MM.1S (cell line): Measurements from ENCODE around the gene PAX6.

ENCODE experiments used
- DNase-seq: peaks from one replicate; pipeline ENCODE4 v3.0.0-alpha.2; 2015
- H2AFZ ChIP-seq: fragments of 300-600 bp; sonication (generic); 2 replicates; pipeline ENCODE4 v1.6.0; 2016; ENCODE audit warnings: antibody characterized with exemption, low read length
- H3F3A ChIP-seq: fragments of 300-600 bp; sonication (generic); 2 replicates; pipeline ENCODE4 v1.6.1; 2016; ENCODE audit warnings: mild to moderate bottlenecking, antibody characterized with exemption, low read length, moderate library complexity, mixed read lengths; ENCODE audit not compliant: insufficient read depth
- H3K27ac ChIP-seq: fragments of 300-600 bp; sonication (generic); 2 replicates; pipeline ENCODE4 v1.5.1; 2016; ENCODE audit warnings: mild to moderate bottlenecking, low read length
- H3K27me3 ChIP-seq: fragments of 300-600 bp; sonication (generic); replicated peaks from 2 replicates; pipeline ENCODE4 v1.6.0; 2016; ENCODE audit warnings: low read length; ENCODE audit not compliant: insufficient read depth
- H3K36me3 ChIP-seq: fragments of 300-600 bp; sonication (generic); replicated peaks from 2 replicates; pipeline ENCODE4 v1.6.1; 2016; ENCODE audit warnings: mild to moderate bottlenecking, low read length, mixed read lengths; ENCODE audit not compliant: insufficient read depth
- H3K4me1 ChIP-seq: fragments of 300-600 bp; sonication (generic); 2 replicates; pipeline ENCODE4 v1.6.1; 2016; ENCODE audit warnings: low read length, mixed read lengths
- H3K4me2 ChIP-seq: fragments of 300-600 bp; sonication (generic); 2 replicates; pipeline ENCODE4 v1.6.0; 2016; ENCODE audit warnings: low read depth, low read length
- H3K4me3 ChIP-seq: fragments of 300-600 bp; sonication (generic); 2 replicates; pipeline ENCODE4 v1.5.1; 2016; ENCODE audit warnings: low read length, mixed read lengths
- H3K79me2 ChIP-seq: fragments of 300-600 bp; sonication (generic); 2 replicates; pipeline ENCODE4 v1.6.1; 2016; ENCODE audit warnings: mixed run types, low read length, mixed read lengths
- H3K9ac ChIP-seq: fragments of 300-600 bp; sonication (generic); 2 replicates; pipeline ENCODE4 v1.6.1; 2016; ENCODE audit warnings: low read length, mixed read lengths
- H3K9me2 ChIP-seq: fragments of 300-600 bp; sonication (generic); replicated peaks from 2 replicates; pipeline ENCODE4 v1.6.1; 2016; ENCODE audit warnings: mild to moderate bottlenecking, low read length, mixed read lengths; ENCODE audit not compliant: insufficient read depth
- H3K9me3 ChIP-seq: fragments of 300-600 bp; sonication (generic); replicated peaks from 2 replicates; pipeline ENCODE4 v1.6.1; 2016; ENCODE audit warnings: mild to moderate bottlenecking, low read length, mixed read lengths; ENCODE audit not compliant: insufficient read depth
- H4K20me1 ChIP-seq: fragments of 300-600 bp; sonication (generic); 2 replicates; pipeline ENCODE4 v1.6.1; 2016; ENCODE audit warnings: mild to moderate bottlenecking, low read length, moderate library complexity, mixed read lengths; ENCODE audit not compliant: insufficient read depth
- EZH2 ChIP-seq: fragments of 300-600 bp; sonication (generic); optimal IDR thresholded peaks from 2 replicates; pipeline ENCODE3; 2017; ENCODE audit warnings: low read depth, mild to moderate bottlenecking, antibody characterized with exemption, low read length, mixed read lengths
- EZH2phosphoT487 ChIP-seq: fragments of 300-600 bp; sonication (generic); IDR thresholded peaks from 2 replicates; pipeline ENCODE4 v1.6.1; 2018; ENCODE audit warnings: antibody characterized with exemption, low read length
- TF ChIP-seq, protein P1 (sequence below): fragments of 300-600 bp; sonication (generic); IDR thresholded peaks from 2 replicates; pipeline ENCODE4 v1.5.1; 2016; ENCODE audit warnings: antibody characterized with exemption, low read length, mixed read lengths

Gene PAX6

DNA sequence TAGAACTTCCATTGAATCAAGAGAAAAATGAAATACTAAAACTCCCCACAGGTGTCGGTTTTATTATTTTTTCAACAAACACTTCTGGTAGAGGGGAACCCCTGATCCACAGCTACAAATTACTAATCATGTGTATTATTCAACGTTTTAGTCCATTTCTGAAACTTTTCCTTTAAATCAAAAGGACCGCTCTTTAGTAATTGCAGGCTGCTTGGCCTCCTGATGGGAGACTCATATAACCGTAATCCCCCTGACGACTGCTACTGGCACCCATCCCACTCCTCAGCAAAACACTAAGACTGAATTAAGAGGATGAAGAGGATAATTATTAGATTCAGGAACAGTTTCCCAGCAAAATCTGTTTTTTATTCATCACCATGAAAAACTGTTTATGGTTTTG is 46.4 kb downstream of the PAX6 start:
- Histone ChIP-seq H3F3A (no peaks in the 10 kb centered on the region), H3K36me3 (no peaks in the 10 kb centered on the region), H2AFZ (no peak overlapping the region), H3K4me3 (no peak overlapping the region), H3K27me3 (no peaks in the 10 kb centered on the region), H3K9ac (no peak overlapping the region), H4K20me1 (no peaks in the 10 kb centered on the region), H3K9me3 (no peaks in the 10 kb centered on the region), H3K4me1 (no peaks in the 10 kb centered on the region), H3K9me2 (no peaks in the 10 kb centered on the region), H3K4me2 (no peak overlapping the region), H3K79me2 (no peaks in the 10 kb centered on the region), H3K27ac (no peak overlapping the region)
- DNase-seq, result no peak
- TF ChIP-seq EZH2 (no peak), EZH2phosphoT487 (no peak)
- TF ChIP-seq, protein P1, sequence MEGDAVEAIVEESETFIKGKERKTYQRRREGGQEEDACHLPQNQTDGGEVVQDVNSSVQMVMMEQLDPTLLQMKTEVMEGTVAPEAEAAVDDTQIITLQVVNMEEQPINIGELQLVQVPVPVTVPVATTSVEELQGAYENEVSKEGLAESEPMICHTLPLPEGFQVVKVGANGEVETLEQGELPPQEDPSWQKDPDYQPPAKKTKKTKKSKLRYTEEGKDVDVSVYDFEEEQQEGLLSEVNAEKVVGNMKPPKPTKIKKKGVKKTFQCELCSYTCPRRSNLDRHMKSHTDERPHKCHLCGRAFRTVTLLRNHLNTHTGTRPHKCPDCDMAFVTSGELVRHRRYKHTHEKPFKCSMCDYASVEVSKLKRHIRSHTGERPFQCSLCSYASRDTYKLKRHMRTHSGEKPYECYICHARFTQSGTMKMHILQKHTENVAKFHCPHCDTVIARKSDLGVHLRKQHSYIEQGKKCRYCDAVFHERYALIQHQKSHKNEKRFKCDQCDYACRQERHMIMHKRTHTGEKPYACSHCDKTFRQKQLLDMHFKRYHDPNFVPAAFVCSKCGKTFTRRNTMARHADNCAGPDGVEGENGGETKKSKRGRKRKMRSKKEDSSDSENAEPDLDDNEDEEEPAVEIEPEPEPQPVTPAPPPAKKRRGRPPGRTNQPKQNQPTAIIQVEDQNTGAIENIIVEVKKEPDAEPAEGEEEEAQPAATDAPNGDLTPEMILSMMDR, result no peak

DNA sequence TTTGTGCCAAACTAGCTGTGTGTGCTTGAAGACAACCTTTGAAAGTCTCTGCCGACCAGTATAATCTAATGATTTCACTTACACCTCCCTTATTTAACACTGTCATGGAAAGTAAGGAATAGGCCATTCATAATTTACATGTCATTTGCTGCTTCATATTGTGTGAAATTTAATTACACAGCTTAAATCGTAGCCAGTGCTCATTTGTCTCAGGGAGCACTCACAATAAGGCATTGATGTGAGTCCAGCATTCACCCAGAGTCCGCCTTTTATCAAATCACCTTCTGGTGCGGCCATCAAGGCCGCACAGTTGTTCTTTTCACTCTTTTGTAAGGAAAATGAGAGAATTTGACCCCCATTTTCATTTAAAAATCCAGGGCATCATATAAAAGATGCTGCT is 46.9 kb downstream of the PAX6 start:
- H3K27ac ChIP-seq, result no peak overlapping the region
- no peak for DNase-seq
- no peaks in the 10 kb centered on the region for H4K20me1 ChIP-seq
- no peaks in the 10 kb centered on the region for H3K36me3 ChIP-seq
- no peaks in the 10 kb centered on the region for H3K27me3 ChIP-seq
- no peak overlapping the region for H3K9ac ChIP-seq
- H3K4me3 ChIP-seq, result no peak overlapping the region
- H3K79me2 ChIP-seq, result no peaks in the 10 kb centered on the region
- no peaks in the 10 kb centered on the region for H3F3A ChIP-seq
- H3K4me1 ChIP-seq, result no peaks in the 10 kb centered on the region
- H3K9me3 ChIP-seq, result no peaks in the 10 kb centered on the region
- no peaks in the 10 kb centered on the region for H3K9me2 ChIP-seq
- TF ChIP-seq EZH2 (no peak), EZH2phosphoT487 (no peak)
- TF ChIP-seq, protein P1, result no peak
- no peak overlapping the region for H2AFZ ChIP-seq
- no peak overlapping the region for H3K4me2 ChIP-seq

DNA sequence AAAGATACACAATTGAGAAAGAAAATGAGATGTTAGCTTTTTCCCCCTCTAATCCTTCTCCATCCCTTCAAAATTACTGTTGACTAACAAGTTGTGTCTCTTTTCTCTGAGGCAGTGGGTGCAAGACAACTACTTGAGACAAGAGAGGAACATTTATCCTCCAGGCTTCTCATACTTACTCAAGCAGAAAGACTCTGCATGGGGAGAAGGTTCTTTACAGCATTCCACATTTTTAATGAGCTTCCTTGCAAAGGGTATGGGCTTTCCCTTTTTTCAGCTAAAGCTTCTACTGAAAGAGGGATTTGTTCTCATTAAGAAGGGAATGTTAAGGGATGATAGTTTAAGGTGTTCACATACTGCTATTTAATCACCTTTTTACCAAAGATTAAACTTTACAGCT is 47.8 kb downstream of the PAX6 start:
- DNase-seq, result no peak
- H3F3A ChIP-seq, result no peaks in the 10 kb centered on the region
- H3K4me3 ChIP-seq, result no peak overlapping the region
- TF ChIP-seq EZH2phosphoT487 (no peak), EZH2 (no peak)
- TF ChIP-seq, protein P1, result no peak
- no peaks in the 10 kb centered on the region for H3K9me3 ChIP-seq
- no peaks in the 10 kb centered on the region for H3K27me3 ChIP-seq
- no peaks in the 10 kb centered on the region for H3K4me1 ChIP-seq
- H3K79me2 ChIP-seq, result no peaks in the 10 kb centered on the region
- H3K4me2 ChIP-seq, result no peak overlapping the region
- no peak overlapping the region for H3K27ac ChIP-seq
- no peak overlapping the region for H2AFZ ChIP-seq
- H3K36me3 ChIP-seq, result no peaks in the 10 kb centered on the region
- H3K9me2 ChIP-seq, result no peaks in the 10 kb centered on the region
- no peaks in the 10 kb centered on the region for H4K20me1 ChIP-seq
- H3K9ac ChIP-seq, result no peak overlapping the region
